CD14-positive monocyte (primary cell): ENCODE results near the gene MOXD1. TPM values are rescaled to one million over a fixed set of nuclear protein-coding genes. Genes with fewer than 3 reads are reported as not detected.

Source experiments
- DNase-seq, 3 donors: peaks; one replicate each; pipeline ENCODE4 v3.0.0-alpha.2; 2011 to 2022
- H2AFZ ChIP-seq: 2 replicates; pipeline ENCODE4 v1.6.0; 2012; ENCODE audit warnings: mild to moderate bottlenecking, low read depth, low read length, inconsistent platforms; ENCODE audit not compliant: insufficient read depth, poor library complexity, severe bottlenecking
- H3K27ac ChIP-seq, 2 donors: 1 replicate in 1 of 2; 2 replicates in 1 of 2; pipeline ENCODE4 v1.5.1; 2012 to 2013; ENCODE audit warnings: low read length in 2 of 2, control low read depth in 1 of 2, inconsistent platforms in 1 of 2, low read depth in 1 of 2, mild to moderate bottlenecking in 1 of 2
- H3K27me3 ChIP-seq, 2 donors: one replicate each; pipeline versions ENCODE4 v1.6.0 to v1.6.1; 2011 to 2013; ENCODE audit warnings: low read length in 2 of 2; ENCODE audit not compliant: control insufficient read depth in 2 of 2, insufficient read depth in 2 of 2
- H3K36me3 ChIP-seq, 2 donors: replicated peaks in 1 of 2; 1 replicate in 1 of 2; 2 replicates in 1 of 2; pipeline versions ENCODE4 v1.5.1 to v1.6.1; 2012 to 2013; ENCODE audit warnings: low read length in 2 of 2, control low read depth in 1 of 2, inconsistent platforms in 1 of 2, mild to moderate bottlenecking in 1 of 2; ENCODE audit not compliant: insufficient read depth in 2 of 2, control insufficient read depth in 1 of 2
- H3K4me1 ChIP-seq, 2 donors: 1 replicate in 1 of 2; 2 replicates in 1 of 2; pipeline versions ENCODE4 v1.5.1 to v1.6.1; 2012 to 2013; ENCODE audit warnings: low read length in 2 of 2, control low read depth in 1 of 2, inconsistent platforms in 1 of 2, mild to moderate bottlenecking in 1 of 2, moderate library complexity in 1 of 2; ENCODE audit not compliant: insufficient read depth in 2 of 2, control insufficient read depth in 1 of 2
- H3K4me2 ChIP-seq: replicated peaks from 2 replicates; pipeline ENCODE3; 2012; ENCODE audit warnings: low read length, moderate library complexity, mild to moderate bottlenecking; ENCODE audit not compliant: poor library complexity, severe bottlenecking; ENCODE audit errors: extremely low read depth
- H3K4me3 ChIP-seq, 3 experiments: fragments of 200-600 bp in 1 of 3; sonication (generic) in 1 of 3; replicated peaks in 1 of 3; 1 replicate in 2 of 3; 2 replicates in 1 of 3; pipeline ENCODE4 v1.5.1; 2011 to 2013; ENCODE audit warnings: low read length in 3 of 3, mild to moderate bottlenecking in 3 of 3, control low read depth in 2 of 3, low read depth in 2 of 3, inconsistent platforms in 1 of 3, moderate library complexity in 1 of 3
- H3K79me2 ChIP-seq: 2 replicates; pipeline ENCODE4 v1.6.0; 2012; ENCODE audit warnings: mild to moderate bottlenecking, control low read depth, inconsistent platforms, low read length, moderate library complexity; ENCODE audit not compliant: insufficient read depth
- H3K9ac ChIP-seq: 2 replicates; pipeline ENCODE4 v1.6.0; 2017; ENCODE audit warnings: low read length, mild to moderate bottlenecking; ENCODE audit not compliant: insufficient read depth, poor library complexity, severe bottlenecking
- H3K9me3 ChIP-seq, 2 donors: replicated peaks in 1 of 2; 1 replicate in 1 of 2; 2 replicates in 1 of 2; pipeline versions ENCODE4 v1.5.1 to v1.6.1; 2012 to 2013; ENCODE audit warnings: low read length in 2 of 2, control low read depth in 1 of 2; ENCODE audit not compliant: control insufficient read depth in 1 of 2, insufficient read depth in 1 of 2
- H4K20me1 ChIP-seq: 2 replicates; pipeline ENCODE4 v1.6.0; 2012; ENCODE audit warnings: mild to moderate bottlenecking, low read length, control low read depth, moderate library complexity; ENCODE audit not compliant: insufficient read depth
- H3K27ac Mint-ChIP-seq, 7 donors: one replicate each; pipeline ENCODE4 v1.8.0; 2020; ENCODE audit warnings: mild to moderate bottlenecking in 7 of 7, mixed read lengths in 7 of 7, moderate library complexity in 6 of 7, inconsistent platforms in 2 of 7
- H3K27me3 Mint-ChIP-seq, 3 donors: one replicate each; pipeline ENCODE4 v1.8.0; 2021 to 2022; ENCODE audit warnings: low read depth in 3 of 3, mild to moderate bottlenecking in 3 of 3, mixed read lengths in 3 of 3, moderate library complexity in 3 of 3, inconsistent platforms in 1 of 3
- H3K36me3 Mint-ChIP-seq, 2 donors: one replicate each; pipeline ENCODE4 v1.8.0; 2020; ENCODE audit warnings: mixed read lengths in 2 of 2, inconsistent platforms in 1 of 2, mild to moderate bottlenecking in 1 of 2
- H3K4me1 Mint-ChIP-seq: one replicate; pipeline ENCODE4 v1.8.0; 2020; ENCODE audit warnings: mild to moderate bottlenecking, mixed read lengths
- H3K4me3 Mint-ChIP-seq, 2 donors: one replicate each; pipeline ENCODE4 v1.8.0; 2020; ENCODE audit warnings: mild to moderate bottlenecking in 2 of 2, mixed read lengths in 2 of 2, moderate library complexity in 1 of 2
- H3K9me3 Mint-ChIP-seq, 7 donors: one replicate each; pipeline ENCODE4 v1.8.0; 2020 to 2022; ENCODE audit warnings: mixed read lengths in 7 of 7, mild to moderate bottlenecking in 6 of 7, moderate library complexity in 6 of 7, inconsistent platforms in 2 of 7
- CTCF ChIP-seq: fragments of 200-600 bp; IDR thresholded peaks from one replicate; pipeline ENCODE4 v1.8.0; 2022; ENCODE audit warnings: antibody characterized with exemption, mild to moderate bottlenecking
- WGBS: methylation state at CpG from one replicate; pipeline ENCODE4 v1.1.5; 2013; ENCODE audit warnings: missing lambda C conversion rate; ENCODE audit not compliant: insufficient coverage; 5-methylcytosine and 5-hydroxymethylcytosine counted together
- intact Hi-C, 2 donors: fragments of 100-400 bp; cut with micrococcal nuclease; formaldehyde crosslinking; loops; one replicate each; pipeline versions ENCODE4 v1.15.0 to v1.15.1; 2023
- polyA plus RNA-seq, 3 donors: library from polyadenylated mRNA; depleted of rRNA in 1 of 3; unstranded in 2 of 3; stranded (reverse) in 1 of 3; fragments of 300-500 nt in 2 of 3; fragments of >200 nt in 1 of 3; fragmentation: Illumina TruSeq in 2 of 3; gene quantifications; 1 replicate in 2 of 3; 2 replicates in 1 of 3; pipeline ENCODE4 v1.2.3, GENCODE V29; 2012 to 2021

The MOXD1 gene
- polyA plus RNA-seq, 3 donors: not detected

GRCh38 chr6:132405143-132405915, 4.1 kb upstream of the MOXD1 start:
- Histone ChIP-seq H3K4me1 (peaks cover 7 to 12% of the 10 kb centered on the region in 2 donors), H3K9me3 (peaks cover 0 to 14% of the 10 kb centered on the region in 2 donors), H3K9ac (no peak overlapping the region), H3K27ac (no peak overlapping the region), H4K20me1 (no peaks in the 10 kb centered on the region), H3K4me2 (no peak overlapping the region), H3K27me3 (peaks cover 48 to 55% of the 10 kb centered on the region in 2 donors), H3K79me2 (no peaks in the 10 kb centered on the region), H2AFZ (no peak overlapping the region), H3K4me3 (no peak overlapping the region), H3K36me3 (no peaks in the 10 kb centered on the region)
- H3K4me3 Mint-ChIP-seq: no peak overlapping the region
- peaks cover 0 to 12% (median 5%) of the 10 kb centered on the region in 7 donors for H3K9me3 Mint-ChIP-seq
- peaks cover 0 to 2% of the 10 kb centered on the region in 2 donors for H3K36me3 Mint-ChIP-seq
- H3K27me3 Mint-ChIP-seq: peaks cover 40 to 51% (median 44%) of the 10 kb centered on the region in 3 donors
- TF ChIP-seq CTCF: no peak
- no peak overlapping the region for H3K27ac Mint-ChIP-seq
- intact Hi-C loops: no loop called here
- peaks cover 9% of the 10 kb centered on the region for H3K4me1 Mint-ChIP-seq
- DNase-seq: no peak
- WGBS: no CpG with 5 or more reads among the region's 2 CpGs

GRCh38 chr6:132404736-132405135, 3.5 kb upstream of the MOXD1 start:
- intact Hi-C loops: no loop called here
- H3K4me1 Mint-ChIP-seq: peaks cover 9% of the 10 kb centered on the region

More at GRCh38 chr6:132404736-132405135, 3.5 kb upstream of the MOXD1 start:
- H3K36me3 ChIP-seq: no peaks in the 10 kb centered on the region
- no peaks in the 10 kb centered on the region for H4K20me1 ChIP-seq
- H3K4me2 ChIP-seq: no peak overlapping the region
- Mint-ChIP-seq H3K9me3 (peaks cover 0 to 12% (median 5%) of the 10 kb centered on the region in 7 donors), H3K4me3 (no peak overlapping the region), H3K27ac (no peak overlapping the region), H3K36me3 (peaks cover 0 to 2% of the 10 kb centered on the region in 2 donors), H3K27me3 (peaks cover 46 to 57% (median 49%) of the 10 kb centered on the region in 3 donors)
- H3K4me3 ChIP-seq: no peak overlapping the region
- DNase-seq: no peak
- no peaks in the 10 kb centered on the region for H3K79me2 ChIP-seq
- peaks cover 0 to 14% of the 10 kb centered on the region in 2 donors for H3K9me3 ChIP-seq
- peaks cover 54 to 61% of the 10 kb centered on the region in 2 donors for H3K27me3 ChIP-seq
- H3K27ac ChIP-seq: no peak overlapping the region
- no peak overlapping the region for H2AFZ ChIP-seq
- WGBS: no CpG with 5 or more reads among the region's 3 CpGs
- TF ChIP-seq CTCF: no peak
- H3K4me1 ChIP-seq: peaks cover 7 to 12% of the 10 kb centered on the region in 2 donors
- H3K9ac ChIP-seq: no peak overlapping the region
